Gastrocnemius medialis (tissue), 4 donors: ENCODE measurements around the gene PAIP2.

ENCODE experiments used
- CTCF ChIP-seq, 5 experiments: fragments of 450-650 bp in 3 of 5; fragments of 200-600 bp in 2 of 5; sonication (generic) in 2 of 5; IDR thresholded peaks in 4 of 5; conservative IDR thresholded peaks in 1 of 5; 1 replicate in 4 of 5; 2 replicates in 1 of 5; pipeline ENCODE4 v1.5.1; 2016 to 2019; ENCODE audit warnings: antibody characterized with exemption in 5 of 5, mild to moderate bottlenecking in 3 of 5, moderate library complexity in 3 of 5
- POLR2A ChIP-seq, 2 donors: fragments of 450-650 bp; IDR thresholded peaks; one replicate each; pipeline ENCODE4 v1.6.1; 2017; ENCODE audit warnings: antibody characterized with exemption in 2 of 2, mild to moderate bottlenecking in 2 of 2, moderate library complexity in 2 of 2

- TF ChIP-seq CTCF (IDR thresholded peaks at IDR 0.05 in 4 of 5, conservative IDR thresholded peaks at IDR 0.05 in 1 of 5) (no peak), POLR2A (IDR thresholded peaks at IDR 0.05) (no peak)
Measured at GRCh38 chr5:139416651-139417050, 75.0 kb downstream of the PAIP2 start.
